HUES64 (cell line): ENCODE measurements around the gene ATP2A2.
"Not testable (repeated sequence)": the region's sequence is repeated elsewhere in the genome, so short reads cannot be mapped to it uniquely, and the experiment has no call there.

Source experiments
- H3K27ac ChIP-seq: 2 replicates; pipeline ENCODE4 v1.7.0; 2013; ENCODE audit warnings: low read depth, low read length, inconsistent platforms
- H3K27me3 ChIP-seq: 2 replicates; pipeline ENCODE4 v1.6.1; 2013; ENCODE audit warnings: mild to moderate bottlenecking, low read length; ENCODE audit not compliant: insufficient read depth
- H3K36me3 ChIP-seq: 2 replicates; pipeline ENCODE4 v1.6.1; 2013; ENCODE audit warnings: mild to moderate bottlenecking, low read length; ENCODE audit not compliant: insufficient read depth
- H3K4me1 ChIP-seq: 2 replicates; pipeline ENCODE4 v1.6.1; 2013; ENCODE audit warnings: mild to moderate bottlenecking, low read length, moderate library complexity; ENCODE audit not compliant: insufficient read depth
- H3K4me3 ChIP-seq: 2 replicates; pipeline ENCODE4 v1.5.1; 2013; ENCODE audit warnings: mild to moderate bottlenecking, low read length, moderate library complexity
- H3K9ac ChIP-seq: 2 replicates; pipeline ENCODE4 v1.6.1; 2013; ENCODE audit warnings: mild to moderate bottlenecking, low read depth, low read length
- H3K9me3 ChIP-seq: 2 replicates; pipeline ENCODE4 v1.6.1; 2013; ENCODE audit warnings: low read depth, low read length; ENCODE audit not compliant: insufficient read depth
- WGBS: fragments of 150-250, 120-280 bp; methylation state at CpG from one replicate; pipeline ENCODE4 v1.1.7; 2013; ENCODE audit warnings: missing lambda C conversion rate; 5-methylcytosine and 5-hydroxymethylcytosine counted together

Gene ATP2A2

GRCh38 chr12:110330544-110330943 is 49.5 kb downstream of the ATP2A2 start:
- no peak overlapping the region for H3K9ac ChIP-seq
- H3K27ac ChIP-seq, result no peak overlapping the region
- H3K9me3 ChIP-seq, result no peaks in the 10 kb centered on the region
- no peak overlapping the region for H3K4me3 ChIP-seq
- H3K27me3 ChIP-seq, result no peaks in the 10 kb centered on the region
- peaks cover 97% of the 10 kb centered on the region for H3K36me3 ChIP-seq
- no peaks in the 10 kb centered on the region for H3K4me1 ChIP-seq

DNA sequence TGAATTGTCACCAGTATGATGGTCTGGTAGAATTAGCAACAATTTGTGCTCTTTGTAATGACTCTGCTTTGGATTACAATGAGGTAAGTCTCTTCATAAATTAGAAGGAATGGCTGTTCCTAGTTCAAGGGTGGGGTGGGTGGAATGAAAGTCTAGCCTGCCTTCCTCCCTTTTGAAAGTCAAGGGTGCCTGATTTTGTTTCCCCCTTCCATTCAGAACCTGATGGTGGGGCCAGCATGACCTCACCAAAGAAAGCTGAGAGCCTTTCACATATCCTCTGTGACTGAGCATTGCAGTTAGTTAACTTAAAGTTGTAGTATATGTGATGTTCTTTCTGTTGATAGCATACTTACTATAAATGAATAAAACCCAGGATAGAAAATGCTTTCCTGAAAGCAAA is 52.2 kb downstream of the ATP2A2 start:
- H3K36me3 ChIP-seq, result peaks cover 97% of the 10 kb centered on the region
- H3K27me3 ChIP-seq, result no peaks in the 10 kb centered on the region
- no peaks in the 10 kb centered on the region for H3K4me1 ChIP-seq
- H3K4me3 ChIP-seq, result no peak overlapping the region
- H3K9me3 ChIP-seq, result no peaks in the 10 kb centered on the region
- no peak overlapping the region for H3K9ac ChIP-seq
- H3K27ac ChIP-seq, result no peak overlapping the region

GRCh38 chr12:110335481-110336045 is 54.5 kb downstream of the ATP2A2 start:
- no peaks in the 10 kb centered on the region for H3K27me3 ChIP-seq
- 90% methylated on average over 4 of the region's 4 CpGs for WGBS

GRCh38 chr12:110337912-110338710 is 57.1 kb downstream of the ATP2A2 start:
- 93% methylated on average over 11 of the region's 11 CpGs for WGBS
- no peak overlapping the region for H3K27ac ChIP-seq

More at GRCh38 chr12:110335481-110336045, 54.5 kb downstream of the ATP2A2 start:
- Histone ChIP-seq H3K9me3 (no peaks in the 10 kb centered on the region), H3K4me3 (no peak overlapping the region), H3K27ac (no peak overlapping the region), H3K9ac (no peak overlapping the region), H3K36me3 (peaks cover 98% of the 10 kb centered on the region), H3K4me1 (no peaks in the 10 kb centered on the region)

GRCh38 chr12:110338754-110339153 is 57.7 kb downstream of the ATP2A2 start:
- peaks cover 100% of the 10 kb centered on the region for H3K36me3 ChIP-seq
- no peak overlapping the region for H3K27ac ChIP-seq
- H3K9me3 ChIP-seq, result no peaks in the 10 kb centered on the region
- no peak overlapping the region for H3K4me3 ChIP-seq
- 82% methylated on average over 3 of the region's 3 CpGs for WGBS
- H3K4me1 ChIP-seq, result no peaks in the 10 kb centered on the region
- no peak overlapping the region for H3K9ac ChIP-seq
- H3K27me3 ChIP-seq, result no peaks in the 10 kb centered on the region

More at GRCh38 chr12:110337912-110338710, 57.1 kb downstream of the ATP2A2 start:
- no peak overlapping the region for H3K9ac ChIP-seq
- H3K36me3 ChIP-seq, result peaks cover 100% of the 10 kb centered on the region
- no peak overlapping the region for H3K4me3 ChIP-seq
- H3K27me3 ChIP-seq, result no peaks in the 10 kb centered on the region
- no peaks in the 10 kb centered on the region for H3K9me3 ChIP-seq
- H3K4me1 ChIP-seq, result no peaks in the 10 kb centered on the region

DNA sequence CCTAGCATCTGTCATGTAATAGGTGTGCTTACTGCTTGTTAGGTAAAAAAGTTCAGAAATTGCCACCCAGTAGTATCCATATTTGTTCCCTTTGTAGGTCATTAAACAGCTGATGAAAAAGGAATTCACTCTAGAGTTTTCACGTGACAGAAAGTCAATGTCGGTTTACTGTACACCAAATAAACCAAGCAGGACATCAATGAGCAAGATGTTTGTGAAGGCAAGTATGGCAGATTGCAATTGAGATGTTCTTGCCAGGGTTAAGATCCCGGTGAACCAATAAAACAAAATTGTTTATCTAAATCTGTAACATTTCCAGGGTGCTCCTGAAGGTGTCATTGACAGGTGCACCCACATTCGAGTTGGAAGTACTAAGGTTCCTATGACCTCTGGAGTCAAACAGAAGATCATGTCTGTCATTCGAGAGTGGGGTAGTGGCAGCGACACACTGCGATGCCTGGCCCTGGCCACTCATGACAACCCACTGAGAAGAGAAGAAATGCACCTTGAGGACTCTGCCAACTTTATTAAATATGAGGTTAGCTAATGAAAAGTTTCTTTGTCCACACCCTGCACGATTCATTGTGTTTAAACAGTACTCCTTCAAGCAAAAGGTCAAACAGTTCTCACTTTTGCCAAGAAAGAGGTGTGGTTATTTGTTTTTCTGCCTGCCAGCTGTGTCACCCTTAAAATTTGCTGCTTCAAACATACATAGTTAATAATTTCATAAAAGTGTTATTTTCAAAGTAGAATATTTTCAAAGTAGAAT is 58.3 kb downstream of the ATP2A2 start:
- Histone ChIP-seq H3K9me3 (no peaks in the 10 kb centered on the region), H3K4me1 (no peaks in the 10 kb centered on the region), H3K9ac (no peak overlapping the region), H3K27ac (no peak overlapping the region), H3K4me3 (no peak overlapping the region), H3K36me3 (peaks cover 100% of the 10 kb centered on the region), H3K27me3 (no peaks in the 10 kb centered on the region)
- 96% methylated on average over 8 of the region's 8 CpGs for whole genome bisulfite sequencing

- H3K27ac ChIP-seq, H3K9ac ChIP-seq, H3K4me3 ChIP-seq, H3K27me3 ChIP-seq, H3K9me3 ChIP-seq, H3K4me1 ChIP-seq: not testable (repeated sequence)
- WGBS, result 96% methylated on average over 8 of the region's 8 CpGs
- peaks cover 100% of the 10 kb centered on the region for H3K36me3 ChIP-seq
These were observed 59.2 kb downstream of the ATP2A2 start for GRCh38 chr12:110340261-110340660.

DNA sequence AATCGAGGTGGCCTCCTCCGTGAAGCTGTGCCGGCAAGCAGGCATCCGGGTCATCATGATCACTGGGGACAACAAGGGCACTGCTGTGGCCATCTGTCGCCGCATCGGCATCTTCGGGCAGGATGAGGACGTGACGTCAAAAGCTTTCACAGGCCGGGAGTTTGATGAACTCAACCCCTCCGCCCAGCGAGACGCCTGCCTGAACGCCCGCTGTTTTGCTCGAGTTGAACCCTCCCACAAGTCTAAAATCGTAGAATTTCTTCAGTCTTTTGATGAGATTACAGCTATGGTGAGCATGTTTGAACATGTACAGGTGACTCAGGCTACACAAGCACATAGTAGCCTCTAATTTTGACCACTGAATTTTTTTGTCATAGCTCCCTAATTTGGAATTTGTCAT is 59.7 kb downstream of the ATP2A2 start:
- WGBS, result 95% methylated on average over 18 of the region's 18 CpGs
- Histone ChIP-seq H3K27me3 (no peaks in the 10 kb centered on the region), H3K4me1 (no peaks in the 10 kb centered on the region), H3K27ac (no peak overlapping the region), H3K36me3 (peaks cover 100% of the 10 kb centered on the region), H3K9me3 (no peaks in the 10 kb centered on the region), H3K9ac (no peak overlapping the region), H3K4me3 (no peak overlapping the region)

DNA sequence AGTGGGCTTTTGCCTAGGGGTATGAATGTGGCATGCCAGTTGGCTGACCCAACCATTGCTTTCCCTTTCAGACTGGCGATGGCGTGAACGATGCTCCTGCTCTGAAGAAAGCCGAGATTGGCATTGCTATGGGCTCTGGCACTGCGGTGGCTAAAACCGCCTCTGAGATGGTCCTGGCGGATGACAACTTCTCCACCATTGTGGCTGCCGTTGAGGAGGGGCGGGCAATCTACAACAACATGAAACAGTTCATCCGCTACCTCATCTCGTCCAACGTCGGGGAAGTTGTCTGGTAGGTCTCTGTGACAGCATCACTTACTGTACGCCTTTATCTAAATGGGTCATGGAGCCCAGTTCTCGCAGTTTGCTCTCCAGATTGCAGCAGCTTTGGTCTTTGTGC is 61.1 kb downstream of the ATP2A2 start:
- Histone ChIP-seq H3K27me3 (no peaks in the 10 kb centered on the region), H3K4me1 (no peaks in the 10 kb centered on the region), H3K27ac (no peak overlapping the region), H3K36me3 (peaks cover 100% of the 10 kb centered on the region), H3K9me3 (no peaks in the 10 kb centered on the region), H3K4me3 (no peak overlapping the region), H3K9ac (no peak overlapping the region)
- WGBS, result 97% methylated on average over 15 of the region's 15 CpGs

DNA sequence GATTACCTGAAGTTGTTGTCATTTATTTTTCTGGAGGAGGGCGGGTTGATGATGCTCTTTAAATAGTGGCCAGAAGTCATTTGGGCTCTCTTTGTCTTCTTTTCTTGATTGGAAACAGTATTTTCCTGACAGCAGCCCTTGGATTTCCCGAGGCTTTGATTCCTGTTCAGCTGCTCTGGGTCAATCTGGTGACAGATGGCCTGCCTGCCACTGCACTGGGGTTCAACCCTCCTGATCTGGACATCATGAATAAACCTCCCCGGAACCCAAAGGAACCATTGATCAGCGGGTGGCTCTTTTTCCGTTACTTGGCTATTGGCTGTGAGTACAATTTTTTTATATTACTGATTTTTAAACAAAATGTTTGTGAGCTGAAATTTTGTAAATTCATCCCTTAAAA is 62.1 kb downstream of the ATP2A2 start:
- H3K4me1 ChIP-seq, result no peaks in the 10 kb centered on the region
- 96% methylated on average over 5 of the region's 5 CpGs for WGBS
- H3K9me3 ChIP-seq, result no peaks in the 10 kb centered on the region
- no peaks in the 10 kb centered on the region for H3K27me3 ChIP-seq
- no peak overlapping the region for H3K27ac ChIP-seq
- no peak overlapping the region for H3K4me3 ChIP-seq
- H3K36me3 ChIP-seq, result peaks cover 100% of the 10 kb centered on the region
- no peak overlapping the region for H3K9ac ChIP-seq
